ENCODE data around the gene INPP5A.
"Not testable (repeated sequence)": the region's sequence is repeated elsewhere in the genome, so short reads cannot be mapped to it uniquely, and the experiment has no call there.

INPP5A gene

GRCh38 chr10:132729810-132730572, 192.4 kb downstream of the INPP5A start:
- in situ Hi-C loops (cut with MboI; ENCODE audit: low sequenced_read_pairs) = no loop called here

DNA sequence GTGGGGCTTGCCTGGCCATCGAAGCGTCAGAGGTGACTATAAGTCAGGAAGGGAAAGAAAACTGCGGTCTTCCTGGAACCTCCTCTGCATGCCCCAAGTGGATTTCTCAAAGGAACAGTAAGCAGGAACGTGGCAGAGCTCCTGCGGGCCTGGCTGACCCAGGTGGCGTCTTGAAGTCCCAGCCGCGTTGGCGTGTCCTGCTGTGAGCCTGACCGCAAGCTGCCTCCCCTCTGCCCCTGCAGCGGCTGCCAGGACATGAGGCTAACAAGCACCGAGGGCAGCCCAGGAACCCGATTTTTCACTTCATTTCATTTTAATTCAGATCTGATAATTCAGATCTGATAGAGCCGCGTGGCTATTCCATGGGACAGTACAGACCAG, 193.0 kb downstream of the INPP5A start:
- in situ Hi-C loops (cut with MboI; ENCODE audit: low sequenced_read_pairs) = no loop called here

DNA sequence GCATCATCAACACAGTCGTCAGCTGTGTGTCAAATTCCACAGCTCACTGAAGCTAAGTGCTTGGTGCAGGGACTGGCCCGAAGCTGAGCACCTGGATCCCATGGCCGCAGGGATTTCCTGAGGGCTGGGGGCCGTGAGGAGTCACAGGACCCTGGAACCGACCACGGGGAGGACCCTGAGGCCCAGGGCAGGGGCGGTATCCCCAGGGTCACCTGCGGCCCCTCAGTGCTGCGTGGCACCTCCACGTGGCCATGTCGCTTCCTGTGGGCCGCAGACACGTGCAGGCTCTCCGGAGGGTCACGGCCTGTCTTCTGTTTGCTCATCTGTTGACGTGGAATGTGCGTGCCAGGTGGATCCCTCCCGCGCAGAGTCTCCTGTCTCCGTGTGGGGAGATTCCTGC, 194.9 kb downstream of the INPP5A start:
- in situ Hi-C loops (cut with MboI; ENCODE audit: low sequenced_read_pairs) = no loop called here

DNA sequence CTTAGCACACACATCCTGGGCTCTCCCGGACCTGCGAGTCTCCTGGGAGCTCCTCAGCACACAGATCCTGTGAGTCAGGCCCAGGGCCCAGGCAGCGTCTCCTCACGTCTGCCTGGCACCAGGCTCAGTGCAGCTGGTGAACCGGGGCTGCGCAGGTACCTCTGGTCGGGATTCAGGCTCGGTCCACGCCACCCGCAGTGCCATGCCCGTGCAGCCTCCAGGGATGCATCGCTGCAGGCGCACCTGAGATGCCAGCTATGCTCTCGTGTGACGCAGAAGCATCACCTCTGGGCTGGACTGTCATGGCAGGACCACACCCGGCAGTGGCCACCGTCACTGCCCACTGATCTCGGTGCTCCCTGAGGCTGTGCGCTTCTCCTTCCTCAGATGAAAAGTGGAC, 196.3 kb downstream of the INPP5A start:
- in situ Hi-C loops (cut with MboI; ENCODE audit: low sequenced_read_pairs) = no loop called here

GRCh38 chr10:132735341-132735775, 197.8 kb downstream of the INPP5A start:
- in situ Hi-C loops (cut with MboI; ENCODE audit: low sequenced_read_pairs) = no loop called here

GRCh38 chr10:132735923-132736391, 198.4 kb downstream of the INPP5A start:
- in situ Hi-C loops (cut with MboI; ENCODE audit: low sequenced_read_pairs) = no loop called here

DNA sequence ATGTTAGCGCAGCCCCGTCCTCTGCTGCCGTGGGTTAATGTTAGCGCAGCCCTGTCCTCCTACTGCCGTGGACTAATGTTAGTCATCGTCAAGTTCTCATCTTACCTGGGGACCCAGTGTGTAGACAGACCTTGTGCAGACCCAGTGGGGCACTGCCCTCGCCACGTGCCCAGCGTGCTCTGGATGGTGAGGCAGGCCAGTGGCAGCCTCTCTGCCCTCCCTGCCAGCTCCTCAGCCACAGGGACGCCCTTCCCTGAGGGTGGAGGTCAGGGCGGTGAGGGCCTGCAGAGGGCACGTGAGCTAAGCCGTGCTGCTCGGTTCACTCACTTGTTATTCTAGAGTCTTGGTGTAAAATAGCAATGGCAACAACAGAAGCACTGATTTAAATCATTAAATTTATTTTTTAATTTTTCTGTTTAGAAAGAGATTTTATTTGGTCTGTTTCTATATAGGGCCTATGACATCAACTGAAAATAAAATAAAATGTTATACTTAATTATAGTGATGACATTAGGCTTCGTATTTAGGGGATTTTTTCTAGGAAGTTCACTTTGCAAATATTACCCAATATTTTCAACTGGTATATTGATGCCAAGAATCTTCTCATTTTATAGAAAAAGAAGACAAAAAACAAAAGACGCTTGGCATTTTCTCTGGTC, 199.9 kb downstream of the INPP5A start:
- in situ Hi-C loops (cut with MboI; ENCODE audit: low sequenced_read_pairs) = no loop called here

DNA sequence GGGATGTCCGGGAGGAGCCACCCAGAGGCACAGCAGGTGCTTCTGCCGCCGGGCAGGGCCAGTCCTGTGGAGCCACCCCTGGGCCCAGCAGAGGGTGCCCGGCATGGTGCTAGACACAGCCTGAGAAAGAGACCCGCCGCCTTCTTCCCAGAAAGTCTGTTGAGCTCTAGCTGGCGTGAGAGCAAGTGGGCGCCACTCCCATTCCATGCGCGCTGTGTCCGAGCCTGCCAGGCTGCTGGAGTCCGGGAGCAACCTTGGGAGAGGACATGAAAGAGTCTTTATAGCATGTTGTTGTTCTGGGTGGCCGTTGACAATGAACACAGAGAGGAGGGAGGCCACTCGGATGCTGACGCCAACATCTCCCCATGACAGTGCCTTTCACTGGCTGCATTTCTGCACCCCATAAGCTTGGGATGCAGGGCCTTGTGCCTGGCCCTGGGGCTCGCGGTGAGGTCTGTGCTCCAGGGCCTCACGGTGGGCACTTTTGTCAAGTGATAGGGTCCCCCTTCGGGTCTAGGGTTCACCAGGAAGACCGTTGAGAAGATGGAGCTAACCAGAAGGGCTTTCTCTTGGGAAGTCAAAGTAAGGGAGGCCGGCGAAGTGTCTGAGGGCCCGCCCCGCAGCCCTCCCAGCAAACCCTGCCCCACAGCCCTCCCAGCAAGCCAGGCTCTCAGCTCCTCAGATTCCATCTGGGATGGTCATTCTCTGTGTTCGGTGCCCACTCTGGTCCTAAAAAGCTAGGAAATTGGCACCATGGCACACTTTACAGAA, 201.1 kb downstream of the INPP5A start:
- in situ Hi-C loops (cut with MboI; ENCODE audit: low sequenced_read_pairs) = no loop called here

DNA sequence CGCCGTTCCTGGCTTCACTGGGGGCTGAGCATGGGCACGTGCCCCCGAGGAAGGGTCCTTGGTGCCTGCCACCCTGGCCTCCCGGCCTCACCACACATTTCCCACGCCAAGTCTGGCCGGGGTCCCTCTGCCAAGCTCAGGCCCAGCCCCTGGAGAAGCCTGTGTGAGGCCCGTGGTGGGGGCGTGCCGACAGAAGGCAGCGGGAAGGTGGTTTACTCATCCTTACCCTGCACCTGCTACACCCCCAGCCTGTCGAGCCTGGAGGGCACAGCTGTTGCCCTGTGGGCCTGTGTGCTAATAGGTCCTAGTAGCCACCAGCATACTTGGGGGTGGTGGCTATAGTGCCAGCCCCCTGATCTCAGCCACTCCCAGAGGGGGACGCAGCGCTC, 201.6 kb downstream of the INPP5A start:
- in situ Hi-C loops (cut with MboI; ENCODE audit: low sequenced_read_pairs) = no loop called here

- in situ Hi-C loops (cut with MboI; ENCODE audit: low sequenced_read_pairs) = no loop called here
Observed at GRCh38 chr10:132740588-132740987, 203.0 kb downstream of the INPP5A start.

DNA sequence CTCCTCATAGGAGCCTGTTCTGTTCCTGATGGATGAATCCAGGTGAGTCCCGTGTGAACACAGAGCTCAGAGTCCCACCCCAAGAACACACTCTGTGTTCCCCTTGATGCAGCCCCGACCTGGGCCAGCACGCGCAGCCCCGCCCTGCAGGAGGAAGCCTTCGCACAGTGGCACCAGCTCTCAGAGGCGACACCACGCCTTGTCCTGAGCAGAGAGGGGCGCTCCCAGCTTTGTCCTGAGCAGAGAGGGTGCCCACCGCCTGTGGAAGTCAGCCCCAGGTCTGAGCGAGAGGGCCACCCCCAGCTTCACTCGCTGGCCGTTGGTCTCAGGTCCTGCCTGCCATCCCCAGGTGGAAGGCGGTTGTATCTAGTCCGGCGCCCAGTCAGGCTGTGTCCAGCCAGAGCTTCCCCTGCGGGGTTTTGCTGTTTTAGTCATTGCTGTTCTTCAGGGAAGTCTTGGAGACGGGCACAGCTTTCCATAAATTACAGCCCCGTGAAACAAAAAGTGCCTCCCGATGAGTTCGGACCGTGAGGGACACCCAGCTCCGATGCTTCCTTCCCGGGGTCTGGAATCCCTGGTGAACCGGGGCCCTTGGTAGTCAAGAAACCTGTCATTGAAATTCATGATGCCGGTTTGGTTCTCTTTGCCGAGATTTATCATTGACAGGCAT, 204.7 kb downstream of the INPP5A start:
- in situ Hi-C loops (cut with MboI; ENCODE audit: low sequenced_read_pairs) = no loop called here

- in situ Hi-C loops (cut with MboI; ENCODE audit: low sequenced_read_pairs) = no loop called here
Observed at GRCh38 chr10:132742837-132743194, 205.2 kb downstream of the INPP5A start.

DNA sequence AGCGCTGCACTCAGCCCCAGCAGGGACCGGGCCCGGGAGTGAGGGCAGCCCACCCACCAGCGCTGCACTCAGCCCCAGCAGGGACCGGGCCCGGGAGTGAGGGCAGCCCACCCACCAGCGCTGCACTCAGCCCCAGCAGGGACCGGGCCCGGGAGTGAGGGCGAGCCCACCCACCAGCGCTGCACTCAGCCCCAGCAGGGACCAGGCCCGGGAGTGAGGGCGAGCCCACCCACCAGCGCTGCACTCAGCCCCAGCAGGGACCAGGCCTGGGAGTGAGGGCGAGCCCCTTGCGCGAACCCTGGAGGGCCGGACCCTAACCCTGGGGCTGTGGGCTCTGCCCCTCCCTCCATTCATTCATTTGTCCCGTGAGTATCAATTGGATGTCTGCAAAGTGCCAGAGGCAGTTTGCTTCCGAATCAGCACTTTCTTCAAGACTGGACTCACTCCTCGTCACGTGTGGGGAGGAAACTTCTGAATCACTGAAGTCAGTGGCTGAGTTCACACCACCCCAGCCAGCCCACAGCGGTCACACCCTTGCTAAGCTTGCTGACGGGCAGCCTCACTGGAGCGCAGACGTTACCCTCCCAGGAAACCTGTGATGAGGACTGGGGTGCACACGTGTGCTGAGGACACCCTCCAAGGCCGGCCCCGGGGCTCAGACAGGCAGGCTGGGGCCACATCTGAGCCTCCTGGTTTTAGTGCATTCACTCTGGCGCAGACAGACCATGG, 205.8 kb downstream of the INPP5A start:
- in situ Hi-C loops (cut with MboI; ENCODE audit: low sequenced_read_pairs) = not testable (repeated sequence)

DNA sequence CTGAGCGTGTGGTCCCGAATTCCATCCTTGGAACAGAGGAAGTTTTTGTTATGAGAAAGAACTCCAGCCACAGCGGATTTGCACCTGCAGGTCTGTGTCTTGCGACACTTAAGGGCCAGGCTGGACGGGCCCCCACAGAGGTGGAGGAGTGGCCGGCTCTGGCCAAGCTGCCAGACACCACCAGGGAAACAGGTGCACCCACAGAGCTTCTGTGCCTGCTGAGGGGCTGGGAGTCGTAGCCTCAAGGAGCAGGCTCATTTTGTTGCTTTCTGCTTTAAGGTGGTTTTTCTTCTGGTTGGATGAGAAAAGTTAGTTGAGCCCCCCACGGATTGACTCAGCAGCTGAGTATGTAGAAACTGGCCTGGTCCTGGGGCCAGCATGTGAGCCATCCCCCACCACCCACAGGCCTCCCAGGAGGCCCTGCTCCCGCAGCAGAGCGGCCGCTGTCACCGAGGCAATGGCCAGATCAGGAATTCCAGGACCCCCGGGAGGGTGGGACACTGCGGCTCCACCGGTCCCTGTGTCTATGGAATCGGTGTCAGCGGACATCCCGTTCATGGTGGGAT, 206.4 kb downstream of the INPP5A start:
- in situ Hi-C loops (cut with MboI; ENCODE audit: low sequenced_read_pairs) = no loop called here

- in situ Hi-C loops (cut with MboI; ENCODE audit: low sequenced_read_pairs) = no loop called here
Observed at GRCh38 chr10:132744839-132745238, 207.3 kb downstream of the INPP5A start.

DNA sequence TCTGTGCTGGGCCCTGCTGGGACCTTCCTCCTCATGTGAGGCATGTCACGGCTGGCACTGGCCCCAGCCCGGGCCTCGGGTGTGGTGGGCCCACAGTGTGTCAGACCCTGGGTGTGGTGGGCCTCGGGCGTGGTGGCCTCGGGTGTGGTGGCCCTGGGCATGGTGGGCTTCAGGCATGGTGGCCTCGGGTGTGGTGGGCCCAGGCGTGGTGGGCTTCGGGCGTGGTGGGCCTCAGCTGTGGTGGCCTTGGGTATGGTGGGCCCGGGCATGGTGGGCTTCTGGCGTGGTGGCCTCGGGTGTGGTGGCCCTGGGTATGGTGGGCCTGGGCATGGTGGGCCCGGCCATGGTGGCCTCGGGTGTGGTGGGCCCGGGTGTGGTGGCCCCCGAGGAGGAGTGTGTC, 207.9 kb downstream of the INPP5A start:
- in situ Hi-C loops (cut with MboI; ENCODE audit: low sequenced_read_pairs) = no loop called here

GRCh38 chr10:132745971-132746370, 208.4 kb downstream of the INPP5A start:
- in situ Hi-C loops (cut with MboI; ENCODE audit: low sequenced_read_pairs) = no loop called here

DNA sequence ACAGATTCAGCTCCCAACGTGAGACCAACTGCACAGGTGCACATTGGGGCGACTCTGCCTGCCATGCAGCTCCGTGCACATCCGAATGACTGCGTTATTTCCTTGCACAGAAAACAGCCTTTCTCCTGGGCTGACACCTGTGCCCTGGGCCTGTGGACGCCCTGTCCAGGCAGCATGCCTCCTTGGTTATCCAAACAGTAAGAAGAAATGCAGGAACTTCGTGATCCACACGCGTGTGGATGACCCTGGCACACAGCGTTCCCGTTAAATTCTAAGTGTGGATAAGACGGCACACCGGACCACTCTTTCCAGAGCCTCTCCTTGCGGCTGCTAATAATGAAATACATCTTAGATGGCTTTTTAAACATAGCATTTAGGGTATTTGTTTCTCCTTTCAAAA, 208.8 kb downstream of the INPP5A start:
- in situ Hi-C loops (cut with MboI; ENCODE audit: low sequenced_read_pairs) = no loop called here

DNA sequence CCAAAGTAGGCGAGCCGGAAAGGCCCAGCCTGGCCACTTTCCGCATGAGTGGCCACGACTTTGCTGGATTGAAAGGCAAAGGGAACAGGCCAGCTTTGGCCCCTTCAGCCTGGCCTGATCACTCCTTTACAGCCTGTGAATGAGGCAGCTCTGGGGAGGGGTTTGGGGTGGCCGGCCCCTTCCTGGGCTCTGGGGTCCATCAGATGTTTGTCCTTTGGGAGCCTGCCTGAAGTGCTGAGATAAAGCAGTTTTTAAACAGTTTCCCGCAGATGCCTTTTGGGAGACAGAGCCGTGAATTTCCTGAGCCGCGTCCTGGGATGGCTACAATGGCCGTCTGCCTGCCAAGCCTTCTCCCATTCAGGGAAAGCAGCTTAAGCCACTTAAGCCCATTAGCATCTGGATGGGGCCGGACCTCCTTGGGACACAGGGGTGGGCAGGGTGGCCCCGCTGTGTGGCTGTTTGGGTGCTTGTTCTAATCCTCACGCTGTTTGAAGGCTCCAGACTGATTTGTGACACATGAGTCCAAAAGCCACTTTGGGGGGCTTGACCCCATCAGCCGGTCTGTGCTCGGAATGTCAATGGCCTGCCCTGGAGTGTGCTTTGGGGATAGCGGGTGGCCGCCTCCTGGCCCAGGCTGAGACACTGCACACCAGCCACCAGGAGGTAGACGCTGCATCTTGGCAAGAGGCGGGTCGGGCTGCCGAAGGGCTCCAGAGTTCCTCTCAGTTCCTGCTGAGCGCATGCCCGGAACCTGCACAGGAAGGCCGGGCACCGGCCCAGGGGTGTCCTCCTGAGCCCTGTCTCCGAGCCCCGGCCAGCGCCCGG, 209.4 kb downstream of the INPP5A start:
- in situ Hi-C loops (cut with MboI; ENCODE audit: low sequenced_read_pairs) = no loop called here
